ENCODE results near the gene TARS2.

TARS2 gene

DNA sequence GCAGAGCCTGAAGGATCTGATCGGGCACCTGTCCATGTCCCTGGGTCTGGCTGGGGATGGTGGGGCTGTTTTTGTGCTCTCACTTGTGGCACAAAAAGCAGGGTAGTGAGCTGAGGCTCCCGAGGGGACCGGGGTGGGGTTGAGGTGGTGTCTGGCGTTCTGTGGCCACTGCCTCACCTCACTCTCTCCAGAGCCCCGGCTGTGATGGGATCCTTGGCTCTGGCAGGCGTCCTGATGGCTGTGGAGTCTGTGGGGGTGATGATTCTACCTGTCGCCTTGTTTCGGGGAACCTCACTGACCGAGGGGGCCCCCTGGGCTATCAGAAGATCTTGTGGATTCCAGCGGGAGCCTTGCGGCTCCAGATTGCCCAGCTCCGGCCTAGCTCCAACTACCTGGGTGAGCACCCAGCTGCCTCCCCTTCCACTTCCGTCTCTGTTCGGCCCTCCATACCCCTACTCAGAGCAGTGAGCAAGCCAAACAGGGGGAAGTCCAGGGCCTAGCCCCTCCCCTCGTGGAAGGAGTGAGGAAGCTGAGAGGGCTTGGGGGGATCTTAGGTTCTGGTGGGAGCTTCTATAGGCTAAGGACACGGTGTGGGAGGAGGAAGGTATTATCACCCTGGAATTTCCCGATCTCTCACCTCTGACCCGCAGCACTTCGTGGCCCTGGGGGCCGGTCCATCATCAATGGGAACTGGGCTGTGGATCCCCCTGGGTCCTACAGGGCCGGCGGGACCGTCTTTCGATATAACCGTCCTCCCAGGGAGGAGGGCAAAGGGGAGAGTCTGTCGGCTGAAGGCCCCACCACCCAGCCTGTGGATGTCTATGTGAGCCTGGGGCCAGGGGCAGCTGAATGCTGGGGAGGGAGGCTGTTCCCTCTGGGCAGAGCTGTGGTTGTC, 69.0 kb downstream of the TARS2 start:
- DNase-seq = no peak

DNA sequence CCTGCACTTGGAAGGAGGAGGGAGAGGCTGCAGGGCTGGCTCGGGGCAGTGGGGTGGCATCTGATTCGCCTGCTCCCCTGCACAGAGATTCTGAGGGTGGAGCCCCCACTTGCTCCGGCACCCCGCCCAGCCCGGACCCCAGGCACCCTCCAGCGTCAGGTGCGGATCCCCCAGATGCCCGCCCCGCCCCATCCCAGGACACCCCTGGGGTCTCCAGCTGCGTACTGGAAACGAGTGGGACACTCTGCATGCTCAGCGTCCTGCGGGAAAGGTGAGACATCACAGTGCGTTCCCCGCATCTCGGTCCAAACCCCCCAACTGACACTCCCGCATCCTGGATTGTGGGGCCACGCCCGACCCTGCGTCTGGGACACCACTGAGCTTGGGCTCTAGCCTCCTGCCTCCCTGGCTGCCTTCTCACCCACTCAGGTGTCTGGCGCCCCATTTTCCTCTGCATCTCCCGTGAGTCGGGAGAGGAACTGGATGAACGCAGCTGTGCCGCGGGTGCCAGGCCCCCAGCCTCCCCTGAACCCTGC, 69.9 kb downstream of the TARS2 start:
- DNase-seq = no peak
